Measurements from ENCODE around the gene GNAI1. TPM values are rescaled to one million over a fixed set of nuclear protein-coding genes. Genes with fewer than 3 reads are reported as not detected.

Gene GNAI1
- total RNA-seq, 1 donor: 73.8 TPM

DNA sequence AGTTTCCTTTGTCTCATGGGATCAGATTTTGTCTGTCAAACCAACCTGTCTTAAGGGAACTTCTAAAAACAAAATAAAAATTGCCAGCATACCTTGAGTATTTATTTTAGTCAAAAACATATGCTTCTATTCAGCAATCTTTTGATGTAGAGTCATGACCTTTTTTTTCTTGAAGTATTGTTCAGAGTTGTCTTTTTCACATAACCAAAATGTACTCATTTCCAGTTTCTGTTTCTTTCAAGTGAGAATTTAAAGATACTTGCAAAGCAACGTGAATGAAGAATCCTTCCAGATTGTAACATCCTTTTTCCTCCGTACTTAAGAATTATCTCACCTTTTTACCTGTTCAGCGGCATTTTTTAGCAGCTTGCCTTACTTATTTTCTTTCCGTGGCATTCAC lies 37.8 kb downstream of the GNAI1 start:
- no peak for DNase-seq (ENCODE audit: low read depth)
- no peak overlapping the region for H3K4me3 ChIP-seq (ENCODE audit: low read depth, low read length)
- TF ChIP-seq, protein P1, sequence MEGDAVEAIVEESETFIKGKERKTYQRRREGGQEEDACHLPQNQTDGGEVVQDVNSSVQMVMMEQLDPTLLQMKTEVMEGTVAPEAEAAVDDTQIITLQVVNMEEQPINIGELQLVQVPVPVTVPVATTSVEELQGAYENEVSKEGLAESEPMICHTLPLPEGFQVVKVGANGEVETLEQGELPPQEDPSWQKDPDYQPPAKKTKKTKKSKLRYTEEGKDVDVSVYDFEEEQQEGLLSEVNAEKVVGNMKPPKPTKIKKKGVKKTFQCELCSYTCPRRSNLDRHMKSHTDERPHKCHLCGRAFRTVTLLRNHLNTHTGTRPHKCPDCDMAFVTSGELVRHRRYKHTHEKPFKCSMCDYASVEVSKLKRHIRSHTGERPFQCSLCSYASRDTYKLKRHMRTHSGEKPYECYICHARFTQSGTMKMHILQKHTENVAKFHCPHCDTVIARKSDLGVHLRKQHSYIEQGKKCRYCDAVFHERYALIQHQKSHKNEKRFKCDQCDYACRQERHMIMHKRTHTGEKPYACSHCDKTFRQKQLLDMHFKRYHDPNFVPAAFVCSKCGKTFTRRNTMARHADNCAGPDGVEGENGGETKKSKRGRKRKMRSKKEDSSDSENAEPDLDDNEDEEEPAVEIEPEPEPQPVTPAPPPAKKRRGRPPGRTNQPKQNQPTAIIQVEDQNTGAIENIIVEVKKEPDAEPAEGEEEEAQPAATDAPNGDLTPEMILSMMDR (IDR thresholded peaks at IDR 0.05; ENCODE audit: insufficient read depth, low read depth, low read length): no peak

DNA sequence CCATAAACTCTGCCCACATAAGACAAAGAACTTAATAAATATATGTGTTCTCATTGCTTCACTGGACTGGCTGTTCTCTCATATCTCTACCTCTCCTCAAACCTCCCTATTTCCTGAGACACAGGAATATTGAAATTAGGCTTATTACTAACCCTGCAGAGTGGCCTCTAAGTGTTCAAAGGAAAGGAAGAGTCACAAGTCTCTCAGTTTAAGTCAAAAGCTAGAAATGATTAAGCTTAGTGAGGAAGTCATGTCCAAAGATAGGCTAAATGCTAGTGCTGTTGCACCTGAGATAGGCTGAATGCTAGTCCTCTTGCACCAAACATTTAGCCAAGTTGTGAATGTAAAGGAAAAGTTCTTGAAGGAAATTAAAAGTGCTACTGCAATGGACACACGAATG lies 41.1 kb downstream of the GNAI1 start:
- DNase-seq (ENCODE audit: low read depth): no peak
- TF ChIP-seq, protein P1 (IDR thresholded peaks at IDR 0.05; ENCODE audit: insufficient read depth, low read depth, low read length): no peak
- H3K4me3 ChIP-seq (ENCODE audit: low read depth, low read length): no peak overlapping the region

DNA sequence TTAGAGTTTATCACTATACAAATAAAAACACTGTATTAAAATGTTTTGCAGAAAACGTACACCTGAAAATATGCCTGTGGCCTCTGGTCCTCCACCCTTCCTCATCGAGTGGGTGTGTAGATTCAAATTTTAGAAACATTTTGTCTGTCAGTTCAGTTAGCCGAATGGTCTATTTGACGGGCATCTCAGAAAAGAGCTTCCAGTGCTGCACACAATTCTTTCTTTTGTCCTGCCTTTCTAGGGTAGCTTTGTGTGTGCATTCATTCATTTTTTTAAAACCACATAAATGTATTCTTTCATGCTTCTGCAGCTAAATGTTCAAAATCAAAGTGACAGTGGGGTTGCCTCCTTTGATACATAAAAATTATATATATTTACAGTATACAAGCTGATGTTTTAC lies 46.8 kb downstream of the GNAI1 start:
- DNase-seq (ENCODE audit: low read depth): no peak
- TF ChIP-seq, protein P1 (IDR thresholded peaks at IDR 0.05; ENCODE audit: insufficient read depth, low read depth, low read length): no peak
- no peak overlapping the region for H3K4me3 ChIP-seq (ENCODE audit: low read depth, low read length)

DNA sequence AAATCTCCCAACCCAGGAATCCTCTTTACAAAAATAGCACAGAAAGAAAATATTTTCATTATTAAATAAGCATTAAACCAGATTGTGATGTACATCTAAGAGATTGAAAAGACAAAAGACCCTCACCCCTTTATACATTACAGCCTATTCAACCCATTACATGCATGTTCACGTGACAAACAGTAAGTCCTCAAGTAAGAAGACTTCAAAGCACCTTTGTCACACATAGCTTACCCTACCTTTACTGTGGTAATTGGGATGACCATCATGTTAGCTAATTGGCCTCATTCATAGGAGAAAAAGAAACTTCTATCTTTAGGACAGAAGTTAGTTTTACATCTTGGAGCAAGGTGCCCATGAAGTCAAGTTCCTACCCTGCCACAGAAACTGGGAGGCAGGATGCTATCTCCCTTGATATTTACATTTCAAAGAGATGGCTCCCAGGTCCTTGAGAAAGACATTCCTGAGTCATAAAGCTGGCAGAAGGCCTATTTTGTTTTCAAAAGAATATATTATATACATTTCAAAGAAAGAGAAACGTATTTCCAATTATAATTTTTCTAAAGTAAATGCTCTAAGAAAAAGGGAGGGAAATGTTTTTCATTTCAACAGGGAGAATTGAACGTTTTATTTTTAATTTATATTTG lies 48.1 kb downstream of the GNAI1 start:
- DNase-seq (ENCODE audit: low read depth): peak; percentile 28

DNA sequence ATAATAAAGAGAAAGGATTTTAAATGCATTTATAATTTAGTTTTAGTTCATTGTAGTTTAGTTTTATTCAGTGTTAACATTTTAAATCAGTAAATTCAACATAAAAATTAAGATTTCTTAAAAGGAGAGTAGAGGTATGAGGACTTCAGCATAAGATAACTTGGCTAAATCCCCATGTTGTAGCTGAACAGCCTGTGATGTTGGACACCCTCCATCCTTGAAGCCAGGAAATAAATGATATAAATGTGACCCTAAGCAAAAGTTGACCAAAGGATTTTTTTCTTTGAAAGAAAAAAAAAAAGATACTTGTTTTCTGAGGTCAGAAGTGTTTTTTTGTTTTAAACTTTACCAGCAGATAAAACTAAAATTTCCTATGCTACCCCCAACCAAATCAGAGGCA lies 48.7 kb downstream of the GNAI1 start:
- TF ChIP-seq, protein P1 (IDR thresholded peaks at IDR 0.05; ENCODE audit: insufficient read depth, low read depth, low read length): no peak
- no peak for DNase-seq (ENCODE audit: low read depth)
- H3K4me3 ChIP-seq (ENCODE audit: low read depth, low read length): no peak overlapping the region

More for the DNA sequence above, 48.1 kb downstream of the GNAI1 start:
- no peak overlapping the region for H3K4me3 ChIP-seq (ENCODE audit: low read depth, low read length)
- TF ChIP-seq, protein P1 (IDR thresholded peaks at IDR 0.05; ENCODE audit: insufficient read depth, low read depth, low read length): no peak

DNA sequence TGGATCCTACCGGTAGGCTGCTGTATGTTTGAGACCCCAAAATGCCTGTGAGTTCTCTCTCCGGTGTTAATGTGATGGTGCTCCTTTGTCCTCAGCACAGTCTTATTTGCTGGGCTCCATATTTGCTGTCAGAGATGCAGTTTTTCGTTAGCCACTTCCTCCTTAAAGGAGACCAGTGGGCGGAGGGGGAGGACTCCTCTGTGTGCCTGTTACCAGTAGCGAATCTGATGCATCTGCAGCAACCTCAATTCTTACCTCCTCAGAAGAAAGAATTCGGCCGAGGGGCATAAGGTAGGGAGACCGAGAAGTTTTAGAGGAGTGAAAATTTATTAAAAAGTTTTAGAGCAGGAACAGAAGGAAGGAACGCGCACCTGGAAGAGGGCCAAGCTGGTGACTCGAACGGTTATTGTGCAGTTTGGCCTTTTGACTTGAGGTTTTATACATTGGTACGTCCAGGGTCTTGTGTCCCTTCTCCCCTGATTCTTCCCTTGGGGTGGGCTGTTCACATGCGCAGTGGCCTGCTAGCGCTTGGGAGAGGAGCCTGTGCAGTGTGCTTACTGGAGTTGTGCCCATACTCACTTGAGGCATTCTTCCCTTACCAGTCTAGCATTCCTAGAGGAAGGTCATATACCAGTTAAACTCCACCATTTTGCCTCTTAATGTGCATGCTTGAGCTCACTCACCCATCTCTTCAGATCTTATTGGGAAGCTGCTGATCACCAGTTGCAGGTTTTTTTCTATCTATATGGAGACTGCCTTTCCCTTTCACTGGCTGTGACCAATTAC lies 49.5 kb downstream of the GNAI1 start:
- TF ChIP-seq, protein P1 (IDR thresholded peaks at IDR 0.05; ENCODE audit: insufficient read depth, low read depth, low read length): no peak
- no peak overlapping the region for H3K4me3 ChIP-seq (ENCODE audit: low read depth, low read length)
- no peak for DNase-seq (ENCODE audit: low read depth)

Data from fibroblast of villous mesenchyme (primary cell).